Activated gamma-delta T cell treated with anti-CD3 and anti-CD28 coated beads, Interleukin-2, amount 50 U/mL, for 16 hours (primary cell): Measurements from ENCODE around the gene BBS9.

ENCODE experiments used
- DNase-seq: peaks from one replicate; pipeline ENCODE4 v3.0.0-alpha.2; 2020; ENCODE audit warnings: low read depth

The BBS9 gene

DNA sequence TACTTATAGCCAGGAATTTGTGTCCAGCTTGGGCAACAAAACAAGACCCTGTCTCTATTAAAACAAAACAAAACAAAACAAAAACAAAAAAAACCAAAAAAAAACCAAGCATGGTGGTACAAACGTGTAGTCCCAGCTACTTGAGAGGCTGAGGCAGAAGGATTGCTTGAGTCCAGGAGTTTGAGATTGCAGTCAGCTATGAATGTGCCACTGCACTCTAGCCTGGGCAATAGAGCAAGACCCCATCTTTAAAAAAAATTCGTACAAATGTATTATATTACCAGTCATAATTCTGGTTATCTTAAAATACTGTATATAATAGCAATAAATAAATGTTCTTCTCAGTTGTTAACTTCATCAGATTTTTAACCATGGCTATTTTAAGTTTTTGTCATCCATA lies 2.3 kb upstream of the BBS9 start:
- DNase-seq, result no peak

DNA sequence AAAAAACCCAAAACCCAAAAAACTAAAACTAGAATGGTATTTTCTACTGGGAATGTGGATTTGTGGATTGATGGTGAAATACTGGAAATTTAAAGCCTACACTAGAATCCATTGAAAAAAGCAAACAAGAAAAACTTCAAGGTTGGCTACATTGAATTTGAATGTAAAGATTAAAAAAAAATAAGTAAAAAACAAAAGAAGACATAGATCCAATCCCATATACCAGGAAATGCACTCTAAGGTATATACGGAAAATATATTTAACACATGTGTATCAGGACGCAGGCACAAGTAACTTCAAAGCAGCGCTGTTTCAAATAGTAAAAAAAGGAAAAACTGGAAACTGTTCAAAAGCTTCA lies 754 bp upstream of the BBS9 start:
- no peak for DNase-seq

DNA sequence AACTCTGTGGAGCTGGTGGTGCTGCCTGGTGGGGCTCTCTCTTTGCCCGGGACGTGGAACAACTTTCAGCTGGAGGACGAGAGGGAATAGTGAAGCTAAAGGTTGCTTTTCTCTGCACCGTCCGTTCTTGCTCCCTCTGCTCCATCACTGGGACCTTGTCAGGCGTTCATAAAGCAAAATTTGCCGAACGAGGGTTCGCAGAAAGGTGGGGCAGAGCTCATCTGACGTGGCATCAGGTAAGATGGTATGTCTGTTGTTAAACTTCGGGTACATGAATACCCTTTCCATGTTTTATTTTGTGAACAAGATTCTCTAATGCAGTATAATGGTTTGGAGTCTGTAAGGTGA lies 416 bp downstream of the BBS9 start:
- no peak for DNase-seq

GRCh38 chr7:33130184-33130583 lies 820 bp downstream of the BBS9 start:
- DNase-seq, result no peak

DNA sequence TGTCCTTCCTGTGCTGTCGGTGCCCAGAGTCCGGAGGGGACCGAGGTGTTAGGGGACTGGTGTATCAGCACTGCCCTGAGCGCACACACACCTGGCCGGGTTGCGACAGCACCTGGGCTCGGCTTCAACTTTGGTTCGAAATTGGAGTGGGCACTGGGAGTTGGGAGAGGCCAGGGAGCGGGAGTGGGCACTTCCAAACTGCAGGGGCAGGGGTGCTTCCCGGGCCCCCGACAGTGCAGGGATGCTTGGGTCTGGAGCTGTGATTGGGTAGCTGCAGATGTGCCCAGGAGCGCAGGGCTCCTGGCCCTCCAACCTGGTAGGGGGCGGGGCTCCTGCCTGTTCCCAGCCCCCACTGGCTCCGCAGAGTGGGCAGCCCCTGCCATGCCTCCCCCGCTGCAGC lies 7.7 kb downstream of the BBS9 start:
- DNase-seq, result no peak

- DNase-seq, result no peak
Observed at GRCh38 chr7:33142585-33142984, 13.2 kb downstream of the BBS9 start.

DNA sequence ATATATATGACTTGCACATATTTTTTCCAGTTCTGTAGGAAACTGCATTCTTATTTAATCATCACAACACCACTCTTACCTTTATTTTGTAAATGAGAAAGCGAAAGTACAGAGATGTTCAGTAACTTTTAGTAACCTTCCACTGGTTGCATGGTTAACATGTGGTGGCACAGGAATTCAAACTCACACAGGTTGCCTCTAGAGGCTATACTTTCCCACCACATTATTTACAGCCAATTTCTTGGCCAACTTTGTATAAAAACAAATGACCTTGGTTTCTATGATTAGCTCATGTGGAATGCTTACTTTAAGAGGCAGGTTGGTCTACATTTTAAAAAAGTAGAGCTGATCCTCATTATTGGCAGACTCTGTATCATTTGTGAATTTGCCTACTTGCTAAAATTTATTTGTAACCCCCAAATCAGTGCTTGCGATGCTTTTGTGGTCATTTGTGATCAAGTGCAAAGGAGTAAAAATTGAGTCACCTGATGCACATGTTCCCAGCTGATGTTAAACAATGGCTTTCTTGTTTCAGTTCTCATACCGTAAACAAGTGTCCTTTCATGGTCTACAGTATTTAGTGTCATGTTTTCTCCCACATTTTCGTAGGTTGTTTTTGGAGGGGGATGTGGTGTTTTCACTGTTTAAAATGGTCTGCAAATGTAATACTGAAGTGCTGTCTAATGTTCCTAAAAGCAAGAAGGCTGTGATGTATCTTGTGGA lies 14.8 kb downstream of the BBS9 start:
- DNase-seq, result no peak

- no peak for DNase-seq
Observed at GRCh38 chr7:33145156-33145555, 15.8 kb downstream of the BBS9 start.

DNA sequence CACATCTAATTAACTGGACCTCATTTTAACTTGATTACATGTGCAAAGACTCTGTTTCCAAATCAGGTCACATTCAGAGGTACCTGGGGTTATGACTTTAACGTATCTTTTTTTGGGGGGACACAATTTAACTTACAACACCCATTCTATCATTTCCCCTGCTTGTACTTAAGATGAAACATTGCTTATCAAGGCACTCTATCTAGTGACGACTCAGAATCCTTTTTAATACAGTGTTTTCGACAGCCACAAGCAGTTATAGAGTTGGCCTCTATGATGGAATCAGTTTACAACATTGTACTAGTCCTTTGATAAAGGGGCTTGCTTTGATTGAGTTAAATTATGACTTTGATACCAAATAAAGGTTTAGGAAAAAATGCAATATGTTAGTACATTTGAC lies 22.7 kb downstream of the BBS9 start:
- DNase-seq, result no peak

GRCh38 chr7:33155811-33156210 lies 26.4 kb downstream of the BBS9 start:
- no peak for DNase-seq

DNA sequence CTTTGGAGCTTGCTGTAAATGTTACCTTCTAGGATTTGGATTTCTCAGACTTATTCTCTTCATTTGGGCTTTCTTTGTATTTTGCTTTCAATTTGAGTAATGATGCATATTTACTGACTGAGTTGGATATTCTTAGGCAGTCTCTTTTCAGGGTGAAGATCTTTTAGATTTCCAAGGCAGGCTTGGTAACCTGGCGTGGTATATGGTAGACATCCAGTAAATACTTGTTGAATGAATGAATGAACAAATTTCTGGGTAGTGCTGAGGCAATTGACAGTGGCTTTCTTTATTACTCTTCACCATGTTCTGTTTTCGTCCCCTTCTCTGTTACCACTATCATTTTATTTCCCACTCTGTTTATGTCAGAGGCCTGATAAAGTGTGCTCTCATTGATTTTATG lies 27.1 kb downstream of the BBS9 start:
- no peak for DNase-seq

- DNase-seq, result no peak
Observed at GRCh38 chr7:33157311-33157710, 27.9 kb downstream of the BBS9 start.

- no peak for DNase-seq
Observed at GRCh38 chr7:33157781-33158180, 28.4 kb downstream of the BBS9 start.

DNA sequence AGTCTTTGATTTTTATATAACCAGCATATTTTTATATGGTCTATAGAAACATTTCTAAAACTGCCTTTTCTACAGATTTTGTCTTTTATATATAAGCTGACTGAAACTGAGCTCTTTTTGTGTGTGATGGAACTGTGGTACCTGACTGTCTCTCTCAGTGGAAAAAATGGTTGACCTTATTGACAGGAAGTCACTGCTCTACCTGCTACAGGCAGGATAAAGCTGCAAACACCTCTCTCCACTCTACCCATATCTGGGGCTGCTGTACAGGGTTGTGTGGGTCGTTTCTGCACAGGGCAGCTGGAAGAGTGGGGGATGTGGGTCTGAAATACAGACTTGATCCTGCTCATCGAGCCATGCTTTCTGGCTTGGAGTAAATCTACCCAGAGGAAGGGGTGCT lies 48.5 kb downstream of the BBS9 start:
- DNase-seq, result no peak

DNA sequence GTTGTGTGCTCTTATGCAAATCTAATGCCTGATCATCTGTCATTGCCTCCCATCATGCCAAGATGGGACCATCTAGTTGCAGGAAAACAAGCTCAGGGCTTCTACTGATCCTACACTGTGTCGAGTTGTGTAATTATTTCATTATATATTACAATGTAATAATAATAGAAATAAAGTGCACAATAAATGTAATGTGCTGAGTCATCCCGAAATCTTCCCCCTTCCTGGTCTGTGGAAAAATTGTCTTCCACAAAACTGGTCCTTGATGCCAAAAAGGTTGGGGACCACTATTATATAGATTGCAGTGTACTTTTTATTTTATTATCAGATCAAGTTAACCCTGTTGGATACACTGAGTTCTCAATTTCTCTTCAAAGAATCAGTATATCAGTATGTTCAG lies 50.2 kb downstream of the BBS9 start:
- DNase-seq, result no peak

DNA sequence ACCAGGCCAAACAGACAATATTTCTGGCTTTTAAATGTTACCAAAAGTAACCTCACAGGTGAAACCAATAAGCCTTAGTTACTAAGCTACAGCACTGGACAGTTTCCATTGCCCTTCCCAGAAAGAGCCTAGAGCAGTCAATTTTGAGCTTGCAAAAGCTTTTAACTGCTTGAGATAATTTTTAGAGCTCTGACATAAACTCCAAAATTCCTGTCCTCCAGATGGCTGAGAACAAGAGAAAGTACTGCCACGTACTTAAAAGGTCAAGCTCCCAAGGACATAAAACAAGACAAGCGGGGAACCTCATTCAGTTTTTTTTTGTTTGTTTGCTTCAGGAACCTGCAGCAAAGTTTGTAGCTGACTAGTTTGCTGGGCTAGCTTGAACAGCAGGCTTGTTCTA lies 54.1 kb downstream of the BBS9 start:
- no peak for DNase-seq

DNA sequence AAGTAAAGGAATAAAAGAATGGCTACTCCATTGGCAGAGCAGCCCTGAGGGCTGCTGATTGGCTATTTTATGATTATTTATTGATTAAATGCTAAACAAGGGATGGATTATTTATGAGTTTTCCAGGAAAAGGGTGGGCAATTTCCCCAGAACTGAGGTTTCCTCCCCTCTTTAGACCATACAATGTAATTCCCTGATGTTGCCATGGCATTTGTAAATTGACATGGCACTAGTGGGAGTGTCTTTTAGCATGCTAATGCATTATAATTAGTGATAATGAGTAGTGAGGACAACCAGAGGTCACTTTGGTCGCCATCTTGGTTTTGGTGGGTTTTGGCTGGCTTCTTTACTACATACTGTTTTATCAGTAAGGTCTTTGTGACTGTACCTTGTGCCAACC lies 55.5 kb downstream of the BBS9 start:
- no peak for DNase-seq

- no peak for DNase-seq
Observed at GRCh38 chr7:33185786-33186185, 56.4 kb downstream of the BBS9 start.

DNA sequence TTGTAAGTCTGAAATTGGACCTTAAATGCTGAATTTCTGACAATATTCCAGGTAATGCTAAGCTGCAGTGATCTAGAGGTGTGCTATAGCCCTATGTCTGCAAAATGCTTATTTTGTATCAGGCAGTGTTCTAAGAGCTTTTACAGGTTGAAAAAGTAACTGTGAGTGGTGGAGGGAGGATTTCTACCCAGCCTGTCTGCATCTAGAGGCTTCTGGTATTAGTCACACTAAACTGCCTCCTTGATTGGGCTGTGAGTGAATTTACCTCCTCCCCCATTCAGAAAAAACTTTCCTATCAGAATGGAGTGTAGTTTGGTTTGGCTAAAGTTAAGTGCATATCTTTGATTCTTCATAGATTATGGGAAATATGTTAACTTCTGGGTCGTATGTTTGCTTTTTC lies 56.8 kb downstream of the BBS9 start:
- DNase-seq, result no peak

DNA sequence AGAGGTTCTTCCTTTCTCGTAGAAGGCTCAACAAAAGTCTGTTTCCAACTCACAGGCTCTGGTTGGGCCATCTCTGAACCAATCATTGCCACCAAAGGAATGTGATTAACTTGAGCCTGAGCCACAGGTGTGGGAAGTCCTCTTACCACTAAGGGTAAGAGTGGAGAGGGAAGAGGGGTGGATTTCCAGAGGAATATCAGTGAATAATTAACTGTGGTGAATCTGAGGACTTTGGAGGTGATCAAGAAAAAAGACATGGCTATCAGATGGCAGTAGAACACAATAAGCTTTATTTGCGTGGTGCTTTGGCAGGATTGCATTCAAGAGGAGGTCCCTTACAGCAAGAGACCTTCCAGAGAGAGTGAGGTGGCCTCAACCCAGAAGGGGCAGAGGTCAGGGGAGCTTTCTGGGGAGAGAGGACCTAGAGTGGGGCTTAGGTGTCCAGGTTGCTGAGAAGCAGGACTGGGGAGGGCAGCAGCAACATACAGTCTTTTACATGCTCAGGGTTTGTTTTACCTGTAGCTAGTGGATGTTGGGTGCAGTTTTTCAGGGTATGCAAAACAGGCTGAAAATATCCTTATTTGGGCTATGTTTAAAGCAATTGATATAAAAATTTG lies 61.4 kb downstream of the BBS9 start:
- DNase-seq, result no peak

DNA sequence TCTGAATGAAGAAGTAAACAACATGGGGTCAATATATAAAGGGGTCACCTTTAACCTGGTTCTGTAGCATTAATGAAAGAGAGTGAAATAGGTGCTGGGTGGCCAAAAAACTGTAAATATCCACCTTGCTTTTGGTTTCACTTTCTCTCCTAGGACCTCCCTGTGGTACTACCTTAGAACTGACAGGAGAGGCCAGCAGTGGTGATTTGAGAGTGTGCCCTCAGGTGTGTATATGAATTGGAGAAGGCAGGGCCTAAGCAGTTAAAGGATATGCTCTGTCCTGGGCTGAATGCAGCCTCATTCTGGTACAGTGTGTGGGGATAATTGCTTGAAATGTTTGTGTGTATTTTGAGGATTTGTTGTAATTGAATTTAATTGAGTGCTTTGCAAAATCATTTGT lies 62.0 kb downstream of the BBS9 start:
- DNase-seq, result no peak

- DNase-seq, result no peak
Observed at GRCh38 chr7:33192695-33193291, 63.4 kb downstream of the BBS9 start.

DNA sequence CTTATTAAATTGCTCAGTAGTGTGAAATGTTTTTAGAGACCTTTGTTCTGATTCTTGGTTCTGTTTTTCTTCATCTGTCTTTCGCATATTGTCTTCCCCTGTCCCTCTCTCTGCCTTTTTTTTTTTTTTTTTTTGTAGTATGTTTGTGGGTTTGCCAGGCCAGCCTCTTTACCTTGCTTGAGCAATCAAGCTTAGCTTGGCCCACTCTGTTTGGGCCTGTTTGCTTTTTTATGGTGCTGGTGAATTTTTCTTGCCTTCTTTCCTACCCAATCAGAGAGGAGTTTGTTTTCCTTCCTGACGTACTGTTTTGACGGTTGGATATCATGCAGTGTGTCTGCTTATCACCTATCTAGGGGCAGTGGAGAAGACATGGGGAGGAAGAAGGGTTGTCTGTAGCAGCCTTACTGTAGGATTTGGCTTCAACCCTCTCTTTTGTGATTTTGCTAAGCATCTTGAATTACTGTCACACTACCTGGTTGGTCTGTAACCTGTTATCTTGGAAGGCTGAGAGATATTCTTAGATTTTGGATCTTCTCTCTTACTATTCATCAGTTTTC lies 64.0 kb downstream of the BBS9 start:
- DNase-seq, result no peak

DNA sequence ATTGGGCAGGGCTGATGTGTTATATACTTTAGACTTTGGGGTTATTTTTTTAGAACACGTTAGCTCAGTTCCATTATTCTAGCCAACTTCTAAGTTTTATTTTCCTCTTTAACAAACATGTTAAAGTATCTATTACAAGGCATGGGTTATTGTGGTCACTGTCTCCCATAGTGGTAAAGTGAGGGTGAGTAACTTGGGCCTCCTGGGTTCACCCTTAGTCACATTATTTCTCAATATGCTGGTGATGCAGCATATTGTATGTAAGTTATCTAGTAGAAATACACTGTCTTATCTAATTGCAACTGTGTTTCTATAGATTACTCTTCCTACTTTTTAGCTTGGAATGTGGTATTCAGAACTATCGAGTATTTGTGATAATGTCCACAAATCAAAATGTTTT lies 65.9 kb downstream of the BBS9 start:
- no peak for DNase-seq
